Activated naive CD8-positive, alpha-beta T cell treated with anti-CD3 and anti-CD28 coated beads, Interleukin-2, amount 10 ng/mL, durations not matched to agents 7 days and 5 days (primary cell): ENCODE results near the gene RABL2B. TPM values are rescaled to one million over a fixed set of nuclear protein-coding genes. Genes with fewer than 3 reads are reported as not detected.
"Not testable (repeated sequence)": the region's sequence is repeated elsewhere in the genome, so short reads cannot be mapped to it uniquely, and the experiment has no call there.

Source experiments
- ATAC-seq: fragments of 150-1000 bp; cut with Tn5 transposase; one replicate; pipeline ENCODE4 v1.10.0; 2021; ENCODE audit warnings: low read depth, moderate library complexity
- POLR2A ChIA-PET: fragments of 350-600 bp; sonication (Branson Sonifier 250); formaldehyde crosslinking; loops from one replicate; lab custom pipeline; 2021; ENCODE audit warnings: antibody characterized with exemption; lab: Charles Lee
- DNase-seq: peaks from one replicate; pipeline ENCODE4 v3.0.0; 2021
- H3K27ac Mint-ChIP-seq: one replicate; pipeline ENCODE4 v1.8.0; 2022; ENCODE audit warnings: mild to moderate bottlenecking, mixed read lengths
- H3K27me3 Mint-ChIP-seq: one replicate; pipeline ENCODE4 v1.8.0; 2022; ENCODE audit warnings: mild to moderate bottlenecking, moderate library complexity, mixed read lengths
- H3K36me3 Mint-ChIP-seq: one replicate; pipeline ENCODE4 v1.8.0; 2021; ENCODE audit warnings: mild to moderate bottlenecking, mixed read lengths
- H3K4me1 Mint-ChIP-seq: one replicate; pipeline ENCODE4 v1.8.0; 2021; ENCODE audit warnings: mixed read lengths
- H3K4me3 Mint-ChIP-seq: one replicate; pipeline ENCODE4 v1.8.0; 2022; ENCODE audit warnings: mild to moderate bottlenecking, moderate library complexity, mixed read lengths
- H3K9me3 Mint-ChIP-seq: one replicate; pipeline ENCODE4 v1.8.0; 2021; ENCODE audit warnings: mixed read lengths
- total RNA-seq, 2 experiments: library from RNA; stranded (reverse); gene quantifications; one replicate each; pipeline ENCODE4 v1.2.3, GENCODE V29; 2021

RABL2B gene
- total RNA-seq, 2 experiments from 2014 or later, result 38.4 to 41.0 TPM

- H3K9me3 Mint-ChIP-seq, POLR2A ChIA-PET, H3K27ac Mint-ChIP-seq, H3K36me3 Mint-ChIP-seq, ATAC-seq, DNase-seq, H3K4me3 Mint-ChIP-seq, H3K4me1 Mint-ChIP-seq: not testable (repeated sequence)
- H3K27me3 Mint-ChIP-seq, result peaks cover 24% of the 10 kb centered on the region
These were observed 28.2 kb downstream of the RABL2B start for GRCh38 chr22:50755251-50755650.

DNA sequence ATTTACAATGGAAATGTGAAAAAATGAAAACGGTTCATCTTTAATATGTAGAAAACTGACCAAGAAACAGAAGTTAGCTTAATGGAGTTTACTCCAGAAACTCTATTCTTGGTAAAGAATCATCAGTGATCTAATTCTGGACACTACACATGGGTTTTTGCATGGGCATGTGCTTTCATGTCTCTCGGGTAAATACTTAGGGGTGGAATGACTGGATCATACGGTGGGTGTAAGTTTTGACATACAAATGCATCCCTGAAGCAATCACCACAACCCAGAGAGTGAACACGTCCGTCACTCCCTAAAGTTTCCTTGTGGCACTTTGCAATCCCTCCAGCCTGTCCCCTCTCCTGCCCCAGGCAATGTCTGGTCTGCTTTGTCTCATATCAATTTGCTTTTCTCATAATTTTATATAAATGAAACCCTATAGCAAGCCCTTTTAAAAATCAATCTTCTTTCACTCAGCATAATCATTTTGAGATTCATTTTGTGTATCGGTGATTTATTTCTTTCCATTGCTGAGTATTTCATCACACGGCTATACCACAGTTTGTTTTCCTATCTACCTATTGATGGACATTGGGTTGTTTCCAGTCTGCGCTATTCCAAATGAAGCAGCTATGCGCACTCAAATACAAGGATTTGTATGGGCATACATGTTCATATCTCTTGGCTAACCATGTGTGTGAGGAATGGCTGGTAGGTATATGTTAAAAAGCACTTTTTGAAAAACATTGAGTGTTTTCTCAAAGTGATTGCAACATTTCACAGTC, 33.9 kb downstream of the RABL2B start:
- H3K27me3 Mint-ChIP-seq, result peaks cover 13% of the 10 kb centered on the region
- H3K27ac Mint-ChIP-seq, result not testable (repeated sequence)

GRCh38 chr22:50748630-50749029, 34.8 kb downstream of the RABL2B start:
- POLR2A ChIA-PET, H3K9me3 Mint-ChIP-seq, H3K36me3 Mint-ChIP-seq, H3K4me3 Mint-ChIP-seq, H3K4me1 Mint-ChIP-seq, DNase-seq, H3K27me3 Mint-ChIP-seq, H3K27ac Mint-ChIP-seq, ATAC-seq: not testable (repeated sequence)

More for the DNA sequence above, 33.9 kb downstream of the RABL2B start:
- DNase-seq, ATAC-seq, H3K36me3 Mint-ChIP-seq, H3K4me3 Mint-ChIP-seq, POLR2A ChIA-PET, H3K9me3 Mint-ChIP-seq, H3K4me1 Mint-ChIP-seq: not testable (repeated sequence)

- H3K9me3 Mint-ChIP-seq, H3K4me1 Mint-ChIP-seq, H3K27me3 Mint-ChIP-seq, POLR2A ChIA-PET, H3K4me3 Mint-ChIP-seq, H3K27ac Mint-ChIP-seq, DNase-seq, ATAC-seq, H3K36me3 Mint-ChIP-seq: not testable (repeated sequence)
These were observed 35.9 kb downstream of the RABL2B start for GRCh38 chr22:50747521-50747920.

DNA sequence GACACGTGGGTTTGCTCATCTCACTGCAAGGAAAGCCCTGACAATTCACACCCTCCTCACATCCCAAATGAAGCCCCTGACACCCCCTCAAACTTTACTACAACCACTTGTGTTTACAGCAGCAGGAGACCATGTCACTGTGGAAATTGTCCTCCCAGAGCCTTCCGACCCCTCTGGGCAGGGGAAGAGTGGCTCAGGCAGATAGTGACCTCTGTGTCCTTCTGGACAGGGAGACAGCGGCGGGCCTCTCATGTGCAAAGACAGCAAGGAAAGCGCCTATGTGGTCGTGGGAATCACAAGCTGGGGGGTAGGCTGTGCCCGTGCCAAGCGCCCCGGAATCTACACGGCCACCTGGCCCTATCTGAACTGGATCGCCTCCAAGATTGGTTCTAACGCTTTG, 39.0 kb downstream of the RABL2B start:
- POLR2A ChIA-PET, DNase-seq, H3K4me3 Mint-ChIP-seq, H3K9me3 Mint-ChIP-seq, ATAC-seq, H3K4me1 Mint-ChIP-seq, H3K27ac Mint-ChIP-seq, H3K27me3 Mint-ChIP-seq, H3K36me3 Mint-ChIP-seq: not testable (repeated sequence)

DNA sequence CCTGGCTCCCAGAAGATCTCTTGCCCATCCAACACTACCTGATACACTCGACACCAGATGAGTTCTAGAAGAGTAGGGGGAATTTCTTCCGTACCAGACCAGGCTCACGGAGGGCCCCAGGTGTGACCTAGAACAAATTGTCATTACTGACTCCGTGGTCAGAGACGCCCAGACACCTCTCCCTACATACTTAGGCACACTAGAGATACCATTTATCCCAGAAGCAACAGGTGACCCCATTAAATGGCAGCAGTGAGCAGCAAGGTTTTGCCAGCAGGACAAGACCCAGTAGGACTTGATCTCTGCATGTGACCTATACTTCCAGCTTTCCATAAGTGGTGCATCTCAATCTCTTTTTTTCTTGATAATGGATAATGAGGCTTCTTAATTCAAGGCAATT, 42.7 kb downstream of the RABL2B start:
- H3K36me3 Mint-ChIP-seq, H3K27ac Mint-ChIP-seq, ATAC-seq, DNase-seq, H3K27me3 Mint-ChIP-seq, H3K4me1 Mint-ChIP-seq, H3K9me3 Mint-ChIP-seq, H3K4me3 Mint-ChIP-seq, POLR2A ChIA-PET: not testable (repeated sequence)

GRCh38 chr22:50739894-50740293, 43.5 kb downstream of the RABL2B start:
- POLR2A ChIA-PET, result no interaction called here
- no peak for DNase-seq
- no peaks in the 10 kb centered on the region for H3K4me1 Mint-ChIP-seq

DNA sequence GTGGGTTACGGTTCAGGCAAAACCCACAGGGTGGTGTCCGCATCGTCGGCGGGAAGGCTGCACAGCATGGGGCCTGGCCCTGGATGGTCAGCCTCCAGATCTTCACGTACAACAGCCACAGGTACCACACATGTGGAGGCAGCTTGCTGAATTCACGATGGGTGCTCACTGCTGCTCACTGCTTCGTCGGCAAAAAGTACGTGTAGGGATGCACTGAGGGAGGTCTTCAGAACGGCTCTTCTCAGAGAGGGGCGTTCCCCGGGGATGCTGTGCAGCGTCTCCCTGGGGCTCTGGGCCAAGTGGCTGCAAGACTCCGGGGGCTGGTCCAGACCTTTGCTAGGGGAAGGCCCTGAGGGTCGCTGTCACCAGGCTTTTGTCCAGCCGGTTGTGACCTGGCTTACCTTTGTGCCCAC, 44.2 kb downstream of the RABL2B start:
- no peaks in the 10 kb centered on the region for H3K9me3 Mint-ChIP-seq

More at GRCh38 chr22:50739894-50740293, 43.5 kb downstream of the RABL2B start:
- ATAC-seq, result no peak
- H3K4me3 Mint-ChIP-seq, result no peak overlapping the region
- no peaks in the 10 kb centered on the region for H3K27me3 Mint-ChIP-seq
- H3K36me3 Mint-ChIP-seq, result no peaks in the 10 kb centered on the region
- no peaks in the 10 kb centered on the region for H3K9me3 Mint-ChIP-seq
- H3K27ac Mint-ChIP-seq, result no peak overlapping the region

GRCh38 chr22:50738649-50739227, 44.7 kb downstream of the RABL2B start:
- H3K9me3 Mint-ChIP-seq, result no peaks in the 10 kb centered on the region
- no peaks in the 10 kb centered on the region for H3K36me3 Mint-ChIP-seq
- no peaks in the 10 kb centered on the region for H3K27me3 Mint-ChIP-seq
- no peak overlapping the region for H3K4me3 Mint-ChIP-seq
- no peaks in the 10 kb centered on the region for H3K4me1 Mint-ChIP-seq
- DNase-seq (no peak), ATAC-seq (no peak)
- no peak overlapping the region for H3K27ac Mint-ChIP-seq
- POLR2A ChIA-PET, result no interaction called here

More for the DNA sequence above, 44.2 kb downstream of the RABL2B start:
- Mint-ChIP-seq H3K27me3 (no peaks in the 10 kb centered on the region), H3K4me1 (no peaks in the 10 kb centered on the region), H3K27ac (no peak overlapping the region), H3K36me3 (no peaks in the 10 kb centered on the region), H3K4me3 (no peak overlapping the region)
- DNase-seq (no peak), ATAC-seq (no peak)
- POLR2A ChIA-PET, result no interaction called here

GRCh38 chr22:50737728-50738648, 45.4 kb downstream of the RABL2B start, which contains the start of gene ACR:
TSS of gene ACR (plus strand) at chr22:50738204. CDS start at chr22:50738236, 32 bp downstream.
- H3K36me3 Mint-ChIP-seq, result no peaks in the 10 kb centered on the region
- H3K9me3 Mint-ChIP-seq, result no peaks in the 10 kb centered on the region
- no peak within 1 kb of the TSS for H3K4me3 Mint-ChIP-seq
- POLR2A ChIA-PET, result no interaction called here
- H3K4me1 Mint-ChIP-seq, result no peaks in the 10 kb centered on the region
- ATAC-seq, result no peak
- DNase-seq, result no peak
- H3K27me3 Mint-ChIP-seq, result no peaks in the 10 kb centered on the region
- no peak within 1 kb of the TSS for H3K27ac Mint-ChIP-seq

DNA sequence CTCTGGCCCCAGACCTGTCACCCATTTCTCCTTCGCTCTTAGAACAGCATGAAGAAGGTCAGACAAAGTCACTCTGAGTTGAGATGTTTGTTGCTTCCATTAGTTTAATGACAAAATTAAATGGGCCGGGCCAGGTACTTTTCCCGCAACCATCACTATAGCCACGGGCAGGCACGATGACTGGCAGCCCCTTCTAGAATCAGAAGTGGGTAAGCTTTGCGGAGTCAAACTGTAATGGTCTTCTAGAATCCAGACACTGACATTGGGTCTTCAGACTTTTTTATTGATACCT, 47.8 kb downstream of the RABL2B start:
- ATAC-seq (no peak), DNase-seq (no peak)
- Mint-ChIP-seq H3K4me3 (no peak overlapping the region), H3K4me1 (no peaks in the 10 kb centered on the region), H3K9me3 (no peaks in the 10 kb centered on the region), H3K36me3 (no peaks in the 10 kb centered on the region), H3K27ac (no peak overlapping the region), H3K27me3 (no peaks in the 10 kb centered on the region)
- POLR2A ChIA-PET, result no interaction called here

DNA sequence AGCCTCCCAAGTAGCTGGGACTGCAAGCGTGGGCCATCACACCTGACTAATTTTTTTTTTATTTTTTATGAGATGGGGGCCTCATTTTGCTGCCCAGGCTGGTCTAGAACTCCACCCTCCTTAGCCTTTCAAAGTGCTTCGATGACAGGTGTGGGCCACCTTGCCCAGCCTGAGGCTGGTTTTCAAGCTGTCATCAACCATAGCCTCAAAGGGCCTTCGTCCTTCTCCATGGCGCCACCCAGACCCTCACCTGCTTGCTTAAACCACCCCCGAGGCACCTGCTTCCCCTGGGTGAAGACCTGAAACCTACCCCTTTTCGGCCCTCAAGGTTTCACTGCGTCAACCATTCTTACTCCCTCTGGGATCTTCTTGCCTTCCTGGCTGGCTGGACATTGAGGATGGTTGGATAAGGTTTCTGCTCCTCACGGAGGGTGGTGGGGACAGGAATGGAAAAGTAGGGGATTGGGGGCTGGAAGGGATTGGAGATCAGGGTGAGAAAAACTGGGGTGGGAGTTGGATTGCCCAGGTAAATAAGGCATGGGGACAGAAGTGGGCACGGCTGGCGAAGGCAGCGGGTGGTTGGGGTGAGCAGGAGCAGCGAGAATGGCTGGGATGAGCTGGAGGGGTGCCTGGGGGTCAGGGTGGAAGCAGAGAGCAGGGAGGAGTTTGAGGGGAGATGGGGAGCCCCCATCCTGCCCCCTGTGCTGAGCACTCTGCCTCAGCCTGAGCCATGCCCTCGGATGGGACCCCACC, 48.3 kb downstream of the RABL2B start:
- Mint-ChIP-seq H3K27ac (no peak overlapping the region), H3K27me3 (no peaks in the 10 kb centered on the region), H3K4me1 (no peaks in the 10 kb centered on the region), H3K9me3 (no peaks in the 10 kb centered on the region), H3K4me3 (no peak overlapping the region), H3K36me3 (no peaks in the 10 kb centered on the region)
- POLR2A ChIA-PET, result no interaction called here
- no peak for DNase-seq
- no peak for ATAC-seq

DNA sequence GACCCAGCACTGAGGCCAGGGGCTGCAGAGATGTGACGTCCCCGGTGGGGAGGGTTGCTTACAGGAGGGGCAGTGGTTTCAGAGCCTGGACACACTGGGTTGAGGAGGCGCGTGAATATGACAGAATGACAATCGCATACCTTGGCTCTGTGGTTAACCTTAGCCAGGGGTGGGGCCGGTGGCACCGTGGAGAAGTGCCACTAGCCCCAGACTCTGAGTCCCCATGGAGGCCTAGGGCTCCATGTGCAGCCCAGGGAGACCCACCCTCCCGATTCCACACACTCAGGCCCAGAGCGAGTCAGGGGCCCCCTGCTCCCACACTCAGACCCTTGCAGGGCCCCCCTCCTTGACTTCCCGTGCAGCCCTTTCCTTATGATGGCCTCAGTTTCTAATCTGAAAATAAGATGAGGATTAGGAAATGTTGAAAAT, 49.1 kb downstream of the RABL2B start:
- POLR2A ChIA-PET, result no interaction called here
- ATAC-seq, result no peak
- H3K27ac Mint-ChIP-seq, result no peak overlapping the region
- no peaks in the 10 kb centered on the region for H3K4me1 Mint-ChIP-seq
- no peak for DNase-seq
- H3K27me3 Mint-ChIP-seq, result no peaks in the 10 kb centered on the region
- no peaks in the 10 kb centered on the region for H3K9me3 Mint-ChIP-seq
- H3K36me3 Mint-ChIP-seq, result no peaks in the 10 kb centered on the region
- no peak overlapping the region for H3K4me3 Mint-ChIP-seq
